Fibroblast of the conjunctiva (primary cell): ENCODE data around the gene BPIFB2.
"Not testable (repeated sequence)": the region's sequence is repeated elsewhere in the genome, so short reads cannot be mapped to it uniquely, and the experiment has no call there.

Experiments
- DNase-seq: peaks from one replicate; pipeline ENCODE4 v3.0.0-alpha.2; 2010; ENCODE audit warnings: low read depth

Gene BPIFB2

GRCh38 chr20:33007376-33008335 is at the start of gene BPIFB2:
TSS of gene BPIFB2 (plus strand) at chr20:33007704. CDS start at chr20:33008575, 871 bp downstream.
- no peak for DNase-seq

GRCh38 chr20:32958574-32958973 is 48.9 kb upstream of the BPIFB2 start:
- no peak for DNase-seq

- no peak for DNase-seq
Observed at GRCh38 chr20:32959351-32960221, 47.9 kb upstream of the BPIFB2 start.

GRCh38 chr20:32960222-32960518 is 47.3 kb upstream of the BPIFB2 start:
- no peak for DNase-seq

- DNase-seq = no peak
Observed at GRCh38 chr20:32960849-32961731, 46.4 kb upstream of the BPIFB2 start.

DNA sequence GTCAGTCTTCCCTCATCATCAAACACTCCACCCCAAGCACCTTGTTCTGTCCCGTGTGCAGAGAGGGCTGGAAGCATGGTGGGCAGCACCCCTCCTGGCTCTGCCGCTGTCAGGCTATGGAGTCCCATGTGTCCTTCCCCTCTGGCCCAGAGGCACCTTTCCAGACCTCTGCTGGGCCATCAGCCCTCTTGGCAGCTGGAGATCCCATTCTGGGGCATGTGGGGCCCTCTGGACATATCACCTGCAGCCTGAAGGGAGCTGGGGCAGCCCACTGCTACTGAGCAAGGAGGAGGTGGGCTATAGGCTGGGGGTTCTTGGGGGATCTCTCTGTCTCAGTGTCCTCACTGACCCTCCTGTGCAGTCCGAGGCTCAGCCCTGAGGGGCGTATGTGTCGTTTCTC is 45.5 kb upstream of the BPIFB2 start:
- DNase-seq = no peak

DNA sequence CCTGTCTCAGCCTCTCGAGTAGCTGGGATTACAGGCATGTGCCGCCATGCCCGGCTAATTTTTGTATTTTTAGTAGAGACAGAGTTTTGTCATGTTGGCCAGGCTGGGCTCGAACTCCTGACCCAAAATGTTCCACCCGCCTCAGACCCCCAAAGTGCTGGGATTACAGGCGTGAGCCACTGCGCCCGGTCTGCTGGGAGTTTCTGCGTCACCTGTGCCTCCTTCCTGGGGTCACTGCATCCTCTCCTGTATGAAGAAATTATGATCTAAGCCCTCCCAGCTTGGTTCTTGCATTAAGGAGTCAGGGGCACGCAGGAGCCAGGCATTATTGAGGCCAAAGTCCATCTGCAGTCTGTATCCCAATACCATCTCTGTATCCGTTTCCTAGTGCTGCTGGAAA is 44.9 kb upstream of the BPIFB2 start:
- not testable (repeated sequence) for DNase-seq

- DNase-seq = no peak
Observed at GRCh38 chr20:32963176-32963575, 44.3 kb upstream of the BPIFB2 start.

DNA sequence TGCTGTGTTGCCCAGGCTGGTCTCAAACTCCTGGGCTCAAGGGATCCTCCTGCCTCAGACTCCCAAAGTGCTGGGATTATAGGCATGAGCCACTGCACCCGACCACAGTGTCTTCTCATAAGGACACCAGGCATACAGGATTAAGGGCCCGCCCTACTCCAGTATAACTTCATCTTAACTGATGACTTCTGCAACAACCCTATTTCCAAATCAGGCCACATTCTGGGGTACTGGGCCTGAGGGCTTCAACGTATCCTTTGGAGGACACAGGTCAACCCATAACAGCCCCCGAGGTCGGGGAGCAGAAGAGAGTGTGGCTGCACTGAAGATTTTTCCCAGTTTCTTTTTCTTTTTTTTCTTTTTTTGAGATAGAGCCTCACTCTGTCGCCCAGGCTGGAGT is 42.9 kb upstream of the BPIFB2 start:
- DNase-seq = no peak

DNA sequence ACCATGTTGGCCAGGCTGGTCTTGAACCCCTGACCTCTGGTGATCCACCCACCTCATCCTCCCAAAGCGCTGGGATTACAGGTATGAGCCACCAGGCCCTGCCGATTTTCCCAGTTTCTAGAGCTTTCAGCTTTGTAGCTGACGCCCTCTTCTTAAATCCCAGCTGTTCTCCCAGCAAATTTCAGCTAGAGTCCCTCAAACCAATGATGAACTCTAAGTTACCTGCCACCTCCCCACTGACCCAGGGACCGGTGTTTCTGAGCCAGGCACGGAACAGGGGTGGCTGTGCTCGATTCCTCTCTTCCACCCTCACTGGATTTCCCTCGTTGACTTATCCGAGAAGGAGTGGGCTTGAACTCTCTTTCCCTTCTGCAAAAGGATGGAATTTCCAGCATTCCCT is 42.4 kb upstream of the BPIFB2 start:
- DNase-seq = no peak

- DNase-seq = no peak
Observed at GRCh38 chr20:32965581-32966373, 41.7 kb upstream of the BPIFB2 start.

DNA sequence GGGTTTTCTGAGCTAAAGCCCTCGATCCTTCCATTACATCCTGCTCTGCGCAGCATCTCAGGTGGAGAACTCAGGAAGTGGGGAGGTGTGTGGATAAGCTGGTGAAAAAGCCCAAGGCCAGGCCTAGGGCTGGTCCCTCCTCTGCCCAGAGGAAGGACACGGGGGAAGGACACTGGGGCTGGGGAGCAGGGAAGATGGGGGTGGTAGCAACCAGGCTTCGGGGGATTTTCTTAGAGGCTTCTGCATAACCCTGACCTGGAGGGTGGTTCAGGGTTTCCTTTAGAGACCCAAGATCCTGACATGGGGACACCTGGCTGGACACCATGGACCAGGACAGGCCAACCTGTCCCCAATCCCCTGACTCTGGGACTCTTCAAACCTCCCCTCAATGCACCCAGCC is 41.1 kb upstream of the BPIFB2 start:
- DNase-seq = no peak

GRCh38 chr20:32966881-32967781 is 40.4 kb upstream of the BPIFB2 start:
- DNase-seq = no peak

DNA sequence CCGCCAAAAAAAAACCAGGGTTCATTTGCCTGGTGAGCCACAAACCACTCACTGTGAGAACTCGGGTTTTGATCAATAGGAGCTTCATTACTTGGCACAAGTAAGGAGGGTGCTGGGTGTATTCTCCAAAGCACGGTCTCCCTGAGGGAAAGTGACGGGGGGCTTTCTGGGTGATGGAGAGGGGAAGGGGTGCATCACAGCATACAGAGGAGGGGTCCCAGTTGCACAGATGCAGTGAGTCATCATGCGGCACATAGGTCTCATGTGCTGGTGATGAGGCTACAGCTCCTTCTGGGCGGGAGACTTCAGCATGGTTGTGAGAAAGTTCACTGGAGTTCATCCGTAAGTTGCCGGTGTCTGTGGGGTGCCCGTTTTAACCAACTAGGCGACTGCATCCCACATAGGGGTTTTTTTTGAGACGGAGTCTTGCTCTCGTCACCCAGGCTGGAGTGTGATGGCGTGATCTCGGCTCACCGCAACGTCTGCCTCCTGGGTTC is 39.5 kb upstream of the BPIFB2 start:
- DNase-seq = no peak

DNA sequence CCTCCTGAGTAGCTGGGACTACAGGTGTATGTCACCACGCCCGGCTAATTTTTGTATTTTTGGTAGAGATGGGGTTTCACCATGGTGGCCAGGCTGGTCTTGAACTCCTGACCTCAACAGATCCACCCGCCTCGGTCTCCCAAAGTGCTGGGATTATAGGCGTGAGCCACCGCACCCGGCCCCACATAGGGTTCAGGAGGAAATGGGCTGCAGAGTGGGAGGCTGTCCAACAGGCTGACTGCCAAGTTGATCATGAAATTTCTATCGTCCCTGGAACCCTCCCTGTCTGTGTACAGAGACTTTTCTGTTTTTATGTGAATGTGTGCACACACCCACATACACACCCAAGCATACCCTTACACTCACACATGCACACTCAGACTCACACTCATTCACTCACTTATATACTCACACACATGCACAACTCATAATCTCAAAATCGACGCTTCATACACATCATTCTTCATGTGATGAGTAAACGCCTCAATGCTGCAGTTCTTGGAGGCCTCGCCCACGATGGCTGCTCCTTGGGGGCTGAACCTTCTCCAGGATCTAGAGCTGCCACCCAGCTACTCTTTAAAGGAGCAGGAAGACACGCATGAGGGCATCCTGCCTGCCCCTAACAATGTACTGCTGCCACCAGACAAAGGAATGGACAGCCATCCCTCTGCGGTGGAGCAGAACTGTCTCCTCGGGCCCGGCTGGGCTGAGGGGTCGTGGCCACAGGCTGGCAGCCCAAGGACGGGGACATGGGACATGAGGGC is 38.8 kb upstream of the BPIFB2 start:
- no peak for DNase-seq

GRCh38 chr20:32969356-32970114 is 38.0 kb upstream of the BPIFB2 start:
- no peak for DNase-seq

DNA sequence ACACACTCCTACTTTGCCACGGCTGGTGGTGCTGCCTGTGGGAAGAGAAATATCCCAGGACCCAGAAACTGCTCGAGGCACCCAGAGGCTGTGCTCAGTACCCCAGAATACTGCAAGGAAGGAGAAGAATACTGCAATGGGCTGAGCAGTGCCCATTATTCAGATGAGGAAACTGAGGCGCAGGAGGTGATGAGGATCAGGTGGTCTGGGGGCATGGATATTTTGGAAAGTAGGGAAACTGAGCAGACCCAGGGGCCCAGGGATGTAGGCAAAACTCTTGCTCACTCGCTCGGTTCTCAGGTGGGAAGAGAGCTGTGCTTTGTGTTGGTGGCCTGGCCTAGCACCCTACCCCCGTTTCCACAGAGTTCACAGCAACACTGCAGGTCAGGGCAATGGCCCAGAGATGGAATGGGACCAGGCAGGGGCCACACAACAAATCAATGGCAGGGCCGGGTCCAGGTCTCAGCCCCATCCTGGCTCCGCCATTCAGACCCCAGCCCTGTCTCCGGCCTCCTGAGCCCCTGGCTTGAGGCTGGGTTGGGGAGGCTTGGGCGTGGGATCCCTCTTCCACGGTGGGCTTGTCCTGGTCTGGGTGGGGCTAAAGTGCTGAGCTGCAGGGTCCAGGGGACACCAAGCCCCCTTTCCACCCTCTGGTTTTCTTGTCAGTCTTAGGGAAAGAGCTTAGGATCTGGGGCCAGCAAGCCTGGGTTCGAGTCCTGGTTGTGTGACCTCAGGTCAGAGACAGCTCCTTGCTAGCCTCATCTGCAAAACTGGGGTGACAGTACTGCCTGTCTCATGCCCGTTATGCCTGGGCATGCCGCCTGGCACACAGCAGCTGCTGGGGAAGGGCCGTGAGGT is 37.2 kb upstream of the BPIFB2 start:
- DNase-seq = no peak

DNA sequence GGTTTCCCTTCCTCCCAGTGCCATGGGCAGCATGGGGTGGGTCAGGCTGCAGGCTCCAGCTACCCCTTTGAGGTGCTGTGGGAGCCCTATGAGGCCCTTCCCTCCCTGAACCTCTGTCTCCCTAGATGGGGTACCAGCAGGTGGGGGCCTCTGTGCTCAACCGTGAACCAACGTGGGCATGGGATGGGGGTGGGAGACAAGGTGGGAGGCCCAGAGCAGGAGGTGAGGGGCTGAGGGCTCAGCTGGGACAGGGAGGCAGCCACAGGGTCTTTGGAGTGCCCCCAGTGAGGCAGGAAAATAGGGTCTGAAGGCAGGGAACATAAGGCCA is 36.6 kb upstream of the BPIFB2 start:
- DNase-seq = no peak
